Colon (tissue), 2 donors: ENCODE results near the gene ARAP3.

Experiments used
- FAIRE-seq: peaks from 2 replicates; lab custom pipeline; 2012; peaks lifted over from hg19 to GRCh38; lab: Jason Lieb, UNC
- donor health status: control.
- donor health status: control.

Gene ARAP3

GRCh38 chr5:141672071-141672840 is 9.8 kb downstream of the ARAP3 start:
- no peak for FAIRE-seq

- FAIRE-seq, result no peak
These were observed 12.5 kb downstream of the ARAP3 start for GRCh38 chr5:141669520-141669919.

- FAIRE-seq, result no peak
These were observed 13.3 kb downstream of the ARAP3 start for GRCh38 chr5:141668601-141669265.

- FAIRE-seq, result no peak
These were observed 15.8 kb downstream of the ARAP3 start for GRCh38 chr5:141665995-141666940.

GRCh38 chr5:141664733-141665461 is 17.1 kb downstream of the ARAP3 start:
- FAIRE-seq, result no peak

GRCh38 chr5:141663506-141663905 is 18.5 kb downstream of the ARAP3 start:
- no peak for FAIRE-seq

- no peak for FAIRE-seq
These were observed 20.0 kb downstream of the ARAP3 start for GRCh38 chr5:141662028-141662427.

GRCh38 chr5:141657937-141658545 is 24.0 kb downstream of the ARAP3 start:
- FAIRE-seq, result no peak

- no peak for FAIRE-seq
These were observed 24.6 kb downstream of the ARAP3 start for GRCh38 chr5:141657404-141657803.

- FAIRE-seq, result no peak
These were observed 25.6 kb downstream of the ARAP3 start for GRCh38 chr5:141656396-141656795.

GRCh38 chr5:141655020-141655419 is 27.0 kb downstream of the ARAP3 start:
- FAIRE-seq, result no peak

- FAIRE-seq, result no peak
These were observed 27.7 kb downstream of the ARAP3 start for GRCh38 chr5:141654298-141654697.

GRCh38 chr5:141651728-141652105 is 30.3 kb downstream of the ARAP3 start:
- FAIRE-seq, result no peak

- no peak for FAIRE-seq
These were observed 30.9 kb downstream of the ARAP3 start, which contains the start of gene FCHSD1 for GRCh38 chr5:141650851-141651727. Gene FCHSD1, minus strand, starts transcription at chr5:141651418. Its CDS starts 50 bp downstream, at chr5:141651368.

- no peak for FAIRE-seq
These were observed 32.1 kb downstream of the ARAP3 start for GRCh38 chr5:141649972-141650371.

- FAIRE-seq, result no peak
These were observed 32.9 kb downstream of the ARAP3 start for GRCh38 chr5:141649056-141649688.

GRCh38 chr5:141647851-141648250 is 34.2 kb downstream of the ARAP3 start:
- FAIRE-seq, result no peak

GRCh38 chr5:141647242-141647641 is 34.8 kb downstream of the ARAP3 start:
- FAIRE-seq, result no peak

GRCh38 chr5:141646026-141646425 is 36.0 kb downstream of the ARAP3 start:
- no peak for FAIRE-seq
